MM.1S (cell line): ENCODE results near the gene FHIT.

Experiments
- DNase-seq: peaks from one replicate; pipeline ENCODE4 v3.0.0-alpha.2; 2015
- H2AFZ ChIP-seq: fragments of 300-600 bp; sonication (generic); 2 replicates; pipeline ENCODE4 v1.6.0; 2016; ENCODE audit warnings: antibody characterized with exemption, low read length
- H3F3A ChIP-seq: fragments of 300-600 bp; sonication (generic); 2 replicates; pipeline ENCODE4 v1.6.1; 2016; ENCODE audit warnings: mild to moderate bottlenecking, antibody characterized with exemption, low read length, moderate library complexity, mixed read lengths; ENCODE audit not compliant: insufficient read depth
- H3K27ac ChIP-seq: fragments of 300-600 bp; sonication (generic); 2 replicates; pipeline ENCODE4 v1.5.1; 2016; ENCODE audit warnings: mild to moderate bottlenecking, low read length
- H3K27me3 ChIP-seq: fragments of 300-600 bp; sonication (generic); replicated peaks from 2 replicates; pipeline ENCODE4 v1.6.0; 2016; ENCODE audit warnings: low read length; ENCODE audit not compliant: insufficient read depth
- H3K36me3 ChIP-seq: fragments of 300-600 bp; sonication (generic); replicated peaks from 2 replicates; pipeline ENCODE4 v1.6.1; 2016; ENCODE audit warnings: mild to moderate bottlenecking, low read length, mixed read lengths; ENCODE audit not compliant: insufficient read depth
- H3K4me1 ChIP-seq: fragments of 300-600 bp; sonication (generic); 2 replicates; pipeline ENCODE4 v1.6.1; 2016; ENCODE audit warnings: low read length, mixed read lengths
- H3K4me2 ChIP-seq: fragments of 300-600 bp; sonication (generic); 2 replicates; pipeline ENCODE4 v1.6.0; 2016; ENCODE audit warnings: low read depth, low read length
- H3K4me3 ChIP-seq: fragments of 300-600 bp; sonication (generic); 2 replicates; pipeline ENCODE4 v1.5.1; 2016; ENCODE audit warnings: low read length, mixed read lengths
- H3K79me2 ChIP-seq: fragments of 300-600 bp; sonication (generic); 2 replicates; pipeline ENCODE4 v1.6.1; 2016; ENCODE audit warnings: mixed run types, low read length, mixed read lengths
- H3K9ac ChIP-seq: fragments of 300-600 bp; sonication (generic); 2 replicates; pipeline ENCODE4 v1.6.1; 2016; ENCODE audit warnings: low read length, mixed read lengths
- H3K9me2 ChIP-seq: fragments of 300-600 bp; sonication (generic); replicated peaks from 2 replicates; pipeline ENCODE4 v1.6.1; 2016; ENCODE audit warnings: mild to moderate bottlenecking, low read length, mixed read lengths; ENCODE audit not compliant: insufficient read depth
- H3K9me3 ChIP-seq: fragments of 300-600 bp; sonication (generic); replicated peaks from 2 replicates; pipeline ENCODE4 v1.6.1; 2016; ENCODE audit warnings: mild to moderate bottlenecking, low read length, mixed read lengths; ENCODE audit not compliant: insufficient read depth
- H4K20me1 ChIP-seq: fragments of 300-600 bp; sonication (generic); 2 replicates; pipeline ENCODE4 v1.6.1; 2016; ENCODE audit warnings: mild to moderate bottlenecking, low read length, moderate library complexity, mixed read lengths; ENCODE audit not compliant: insufficient read depth
- EZH2 ChIP-seq: fragments of 300-600 bp; sonication (generic); optimal IDR thresholded peaks from 2 replicates; pipeline ENCODE3; 2017; ENCODE audit warnings: low read depth, mild to moderate bottlenecking, antibody characterized with exemption, low read length, mixed read lengths
- EZH2phosphoT487 ChIP-seq: fragments of 300-600 bp; sonication (generic); IDR thresholded peaks from 2 replicates; pipeline ENCODE4 v1.6.1; 2018; ENCODE audit warnings: antibody characterized with exemption, low read length
- TF ChIP-seq, protein P1 (sequence below): fragments of 300-600 bp; sonication (generic); IDR thresholded peaks from 2 replicates; pipeline ENCODE4 v1.5.1; 2016; ENCODE audit warnings: antibody characterized with exemption, low read length, mixed read lengths

FHIT gene

DNA sequence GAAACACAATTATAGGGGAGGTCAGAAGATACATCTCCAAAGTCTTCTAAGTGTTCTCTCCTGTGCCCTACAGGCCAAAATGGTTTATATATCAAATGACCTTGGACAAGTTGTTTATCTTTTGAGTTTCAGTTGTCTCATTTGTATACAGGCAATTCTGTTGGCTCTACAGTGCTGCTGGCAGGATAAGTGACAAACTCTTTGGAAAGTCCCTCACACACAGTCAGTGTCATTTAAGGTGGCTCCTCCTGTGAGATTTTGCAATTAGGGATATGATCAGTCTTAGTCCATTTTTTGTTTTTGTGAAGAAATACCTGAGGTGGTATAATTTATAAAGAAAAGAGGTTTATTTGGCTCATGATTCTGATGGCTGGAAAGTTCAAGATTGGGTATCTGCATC, 1165.6 kb downstream of the FHIT start:
- TF ChIP-seq EZH2phosphoT487 = no peak
- TF ChIP-seq, protein P1, sequence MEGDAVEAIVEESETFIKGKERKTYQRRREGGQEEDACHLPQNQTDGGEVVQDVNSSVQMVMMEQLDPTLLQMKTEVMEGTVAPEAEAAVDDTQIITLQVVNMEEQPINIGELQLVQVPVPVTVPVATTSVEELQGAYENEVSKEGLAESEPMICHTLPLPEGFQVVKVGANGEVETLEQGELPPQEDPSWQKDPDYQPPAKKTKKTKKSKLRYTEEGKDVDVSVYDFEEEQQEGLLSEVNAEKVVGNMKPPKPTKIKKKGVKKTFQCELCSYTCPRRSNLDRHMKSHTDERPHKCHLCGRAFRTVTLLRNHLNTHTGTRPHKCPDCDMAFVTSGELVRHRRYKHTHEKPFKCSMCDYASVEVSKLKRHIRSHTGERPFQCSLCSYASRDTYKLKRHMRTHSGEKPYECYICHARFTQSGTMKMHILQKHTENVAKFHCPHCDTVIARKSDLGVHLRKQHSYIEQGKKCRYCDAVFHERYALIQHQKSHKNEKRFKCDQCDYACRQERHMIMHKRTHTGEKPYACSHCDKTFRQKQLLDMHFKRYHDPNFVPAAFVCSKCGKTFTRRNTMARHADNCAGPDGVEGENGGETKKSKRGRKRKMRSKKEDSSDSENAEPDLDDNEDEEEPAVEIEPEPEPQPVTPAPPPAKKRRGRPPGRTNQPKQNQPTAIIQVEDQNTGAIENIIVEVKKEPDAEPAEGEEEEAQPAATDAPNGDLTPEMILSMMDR = no peak
- Histone ChIP-seq H3K27ac (no peak overlapping the region), H3K9ac (no peak overlapping the region), H3K4me2 (no peak overlapping the region), H3K4me1 (peaks cover 15% of the 10 kb centered on the region), H3K4me3 (no peak overlapping the region), H3F3A (no peaks in the 10 kb centered on the region), H2AFZ (no peak overlapping the region), H3K9me3 (no peaks in the 10 kb centered on the region), H3K79me2 (no peaks in the 10 kb centered on the region), H3K36me3 (no peaks in the 10 kb centered on the region), H4K20me1 (no peaks in the 10 kb centered on the region), H3K9me2 (no peaks in the 10 kb centered on the region), H3K27me3 (no peaks in the 10 kb centered on the region)
- DNase-seq = no peak

DNA sequence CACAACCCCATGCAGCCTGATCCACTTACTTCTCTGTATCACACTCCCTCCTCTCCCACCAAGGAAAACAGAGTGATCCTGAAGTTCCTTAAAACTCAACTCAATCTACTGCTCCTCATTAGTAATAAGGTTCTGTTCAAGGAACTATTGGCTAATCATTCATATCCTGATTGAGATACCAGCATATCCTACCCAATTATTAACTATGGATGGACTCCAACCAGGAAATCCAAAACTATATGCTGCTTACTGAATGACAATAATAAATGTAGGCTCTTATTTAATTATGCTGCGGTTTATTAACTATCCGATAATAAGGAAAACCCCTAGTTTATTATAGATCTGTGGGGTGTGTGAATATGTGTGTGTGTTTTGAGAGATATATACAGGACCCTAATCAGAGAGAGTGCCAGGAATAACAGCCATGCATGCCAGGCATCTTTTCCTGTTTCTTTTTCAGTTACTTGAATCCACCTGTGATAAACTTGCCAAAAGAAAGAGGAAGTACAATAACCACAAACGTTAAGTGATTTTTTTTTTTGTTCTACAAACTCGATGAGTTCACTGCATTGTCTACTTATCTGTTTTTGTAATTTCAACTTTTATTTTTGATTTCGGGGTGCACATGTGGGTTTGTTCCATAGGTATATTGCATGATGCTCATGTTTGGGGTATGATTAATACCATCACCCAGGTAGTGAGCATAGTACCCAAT, 1169.7 kb downstream of the FHIT start:
- Histone ChIP-seq H3K9ac (no peak overlapping the region), H3F3A (no peaks in the 10 kb centered on the region), H3K4me1 (peaks cover 16% of the 10 kb centered on the region), H3K79me2 (no peaks in the 10 kb centered on the region), H3K9me3 (no peaks in the 10 kb centered on the region), H3K27me3 (no peaks in the 10 kb centered on the region), H3K4me2 (peak overlapping the region; percentile 48), H2AFZ (0 out of 2 replicates have a peak overlapping the region, but pooled peaks have one; percentile 11), H4K20me1 (no peaks in the 10 kb centered on the region), H3K36me3 (no peaks in the 10 kb centered on the region), H3K9me2 (no peaks in the 10 kb centered on the region), H3K27ac (peak overlapping the region; percentile 20; the same call in 1 of the 2 replicates), H3K4me3 (no peak overlapping the region)
- TF ChIP-seq, protein P1 = no peak
- TF ChIP-seq EZH2 = no peak
- no peak for TF ChIP-seq EZH2phosphoT487
- peak; percentile 54 for DNase-seq

GRCh38 chr3:60080648-60081047, 1170.6 kb downstream of the FHIT start:
- no peaks in the 10 kb centered on the region for H3K9me2 ChIP-seq
- no peak overlapping the region for H3K9ac ChIP-seq
- no peak overlapping the region for H3K4me2 ChIP-seq
- H4K20me1 ChIP-seq = no peaks in the 10 kb centered on the region
- no peaks in the 10 kb centered on the region for H3K9me3 ChIP-seq
- no peak overlapping the region for H3K27ac ChIP-seq
- H3K79me2 ChIP-seq = no peaks in the 10 kb centered on the region
- H3K27me3 ChIP-seq = no peaks in the 10 kb centered on the region
- no peak overlapping the region for H2AFZ ChIP-seq
- H3F3A ChIP-seq = no peaks in the 10 kb centered on the region
- H3K4me3 ChIP-seq = no peak overlapping the region
- no peak for DNase-seq
- no peaks in the 10 kb centered on the region for H3K36me3 ChIP-seq
- no peak for TF ChIP-seq EZH2
- TF ChIP-seq, protein P1 = no peak
- TF ChIP-seq EZH2phosphoT487 = no peak
- H3K4me1 ChIP-seq = peaks cover 16% of the 10 kb centered on the region
